HepG2 (cell line): Measurements from ENCODE around the gene PHACTR3.

Experiments
- CTCF ChIP-seq: sonication (generic); formaldehyde crosslinking; IDR thresholded peaks from 2 replicates; pipeline ENCODE4 v1.5.0; 2020; ENCODE audit warnings: mild to moderate bottlenecking, missing genetic modification reagents, moderate library complexity
- EP300 ChIP-seq, 3 experiments: sonication (generic) in 1 of 3; formaldehyde crosslinking in 1 of 3; IDR thresholded peaks; 2 replicates each; pipeline versions ENCODE4 v1.5.1 to v1.6.1; 2011 to 2020; ENCODE audit warnings: low read depth in 2 of 3, low read length in 2 of 3, borderline replicate concordance in 1 of 3, improper control_type of control experiment in 1 of 3, mild to moderate bottlenecking in 1 of 3, missing genetic modification reagents in 1 of 3, moderate library complexity in 1 of 3
- EZH2 ChIP-seq: conservative IDR thresholded peaks from 2 replicates; pipeline ENCODE4 v1.6.1; 2012; ENCODE audit warnings: mild to moderate bottlenecking, low read depth, low read length, moderate library complexity
- SNAPC4 ChIP-seq: sonication (generic); formaldehyde crosslinking; IDR thresholded peaks from 2 replicates; pipeline ENCODE4 v1.4.0; 2020; ENCODE audit warnings: mild to moderate bottlenecking, missing genetic modification reagents
- TFE3 ChIP-seq: IDR thresholded peaks from 2 replicates; pipeline ENCODE4 v1.6.1; 2016
- YY1 ChIP-seq: IDR thresholded peaks from 2 replicates; pipeline ENCODE4 v1.6.1; 2011; ENCODE audit warnings: low read length, low read depth, moderate library complexity, mild to moderate bottlenecking; ENCODE audit not compliant: insufficient read depth, insufficient replicate concordance
- ZNF207 ChIP-seq: fragments of 450-650 bp; IDR thresholded peaks from 2 replicates; pipeline ENCODE4 v1.6.1; 2016; ENCODE audit warnings: antibody characterized with exemption, borderline replicate concordance

- 0 out of 2 replicates have a peak, but pooled peaks have one; percentile 20 for TF ChIP-seq EZH2
- no peak for TF ChIP-seq ZNF207
- peak; percentile 87 for TF ChIP-seq CTCF (CRISPR knock-in tag)
- TF ChIP-seq EP300 (IDR thresholded peaks at IDR 0.05; ENCODE audit: low read depth in 2 of 2, low read length in 2 of 2), result no peak
- TF ChIP-seq EP300 (CRISPR knock-in tag; IDR thresholded peaks at IDR 0.05; ENCODE audit: borderline replicate concordance), result no peak
- TF ChIP-seq SNAPC4, result no peak
- no peak for TF ChIP-seq TFE3 (CRISPR knock-in tag)
- no peak for TF ChIP-seq YY1
Observed at GRCh38 chr20:59571551-59572314, 32.6 kb upstream of the PHACTR3 start.
